ENCODE data around the gene SMNDC1. TPM values are rescaled to one million over a fixed set of nuclear protein-coding genes. Genes with fewer than 3 reads are reported as not detected.
"Not testable (repeated sequence)": the region's sequence is repeated elsewhere in the genome, so short reads cannot be mapped to it uniquely, and the experiment has no call there.

The SMNDC1 gene
- total RNA-seq, 2 donors from 2014 or later, result 7.5 to 7.6 TPM

- Histone ChIP-seq H3K4me1 (no peaks in the 10 kb centered on the region), H3K27ac (no peak overlapping the region), H3K4me3 (no peak overlapping the region), H3K9me3 (peaks cover 0 to 18% (median 0%) of the 10 kb centered on the region in 3 donors), H3K27me3 (no peaks in the 10 kb centered on the region), H3K36me3 (replicated peaks in 1 of 2; ENCODE audit: insufficient read depth in 1 of 2, low read depth in 2 of 2) (no peaks in the 10 kb centered on the region)
- WGBS, 2 donors, result 60 to 75% methylated on average over 5 of the region's 5 CpGs
- DNase-seq (no peak), ATAC-seq (no peak)
- TF ChIP-seq POLR2A (IDR thresholded peaks at IDR 0.05), result no peak
- TF ChIP-seq, protein P1, sequence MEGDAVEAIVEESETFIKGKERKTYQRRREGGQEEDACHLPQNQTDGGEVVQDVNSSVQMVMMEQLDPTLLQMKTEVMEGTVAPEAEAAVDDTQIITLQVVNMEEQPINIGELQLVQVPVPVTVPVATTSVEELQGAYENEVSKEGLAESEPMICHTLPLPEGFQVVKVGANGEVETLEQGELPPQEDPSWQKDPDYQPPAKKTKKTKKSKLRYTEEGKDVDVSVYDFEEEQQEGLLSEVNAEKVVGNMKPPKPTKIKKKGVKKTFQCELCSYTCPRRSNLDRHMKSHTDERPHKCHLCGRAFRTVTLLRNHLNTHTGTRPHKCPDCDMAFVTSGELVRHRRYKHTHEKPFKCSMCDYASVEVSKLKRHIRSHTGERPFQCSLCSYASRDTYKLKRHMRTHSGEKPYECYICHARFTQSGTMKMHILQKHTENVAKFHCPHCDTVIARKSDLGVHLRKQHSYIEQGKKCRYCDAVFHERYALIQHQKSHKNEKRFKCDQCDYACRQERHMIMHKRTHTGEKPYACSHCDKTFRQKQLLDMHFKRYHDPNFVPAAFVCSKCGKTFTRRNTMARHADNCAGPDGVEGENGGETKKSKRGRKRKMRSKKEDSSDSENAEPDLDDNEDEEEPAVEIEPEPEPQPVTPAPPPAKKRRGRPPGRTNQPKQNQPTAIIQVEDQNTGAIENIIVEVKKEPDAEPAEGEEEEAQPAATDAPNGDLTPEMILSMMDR (IDR thresholded peaks at IDR 0.05), result no peak
- intact Hi-C loops (cut with DNase I), result no loop called here
These were observed 29.4 kb upstream of the SMNDC1 start for GRCh38 chr10:110334061-110334656.

GRCh38 chr10:110331226-110331795, 26.6 kb upstream of the SMNDC1 start:
- H3K9me3 ChIP-seq, result peaks cover 0 to 18% (median 0%) of the 10 kb centered on the region in 3 donors
- intact Hi-C loops (cut with DNase I); H3K4me3 ChIP-seq; DNase-seq; H3K4me1 ChIP-seq; H3K36me3 ChIP-seq (replicated peaks in 1 of 2; ENCODE audit: insufficient read depth in 1 of 2, low read depth in 2 of 2); H3K27ac ChIP-seq; H3K27me3 ChIP-seq; ATAC-seq: not testable (repeated sequence)
- WGBS, 2 donors, result 94 to 97% methylated on average over 13 to 28 of the region's 32 CpGs

GRCh38 chr10:110330675-110331074, 26.0 kb upstream of the SMNDC1 start:
- DNase-seq, result no peak
- 79 to 82% methylated on average over 6 of the region's 6 CpGs for WGBS, 2 donors

GRCh38 chr10:110327262-110327914, 22.7 kb upstream of the SMNDC1 start:
- intact Hi-C loops (cut with DNase I), result no loop called here
- H3K4me3 ChIP-seq, result no peak overlapping the region
- TF ChIP-seq POLR2A (IDR thresholded peaks at IDR 0.05), result no peak
- TF ChIP-seq, protein P1 (IDR thresholded peaks at IDR 0.05), result no peak
- WGBS, 2 donors, result 79 to 82% methylated on average over 5 of the region's 5 CpGs
- H3K27ac ChIP-seq, result no peak overlapping the region
- H3K27me3 ChIP-seq, result no peaks in the 10 kb centered on the region
- no peaks in the 10 kb centered on the region for H3K4me1 ChIP-seq
- ATAC-seq, result no peak
- no peak for DNase-seq
- H3K9me3 ChIP-seq, result peaks cover 0 to 18% (median 0%) of the 10 kb centered on the region in 3 donors
- H3K36me3 ChIP-seq (replicated peaks in 1 of 2; ENCODE audit: insufficient read depth in 1 of 2, low read depth in 2 of 2), result no peaks in the 10 kb centered on the region

More at GRCh38 chr10:110330675-110331074, 26.0 kb upstream of the SMNDC1 start:
- no peak overlapping the region for H3K4me3 ChIP-seq
- H3K4me1 ChIP-seq, result no peaks in the 10 kb centered on the region
- H3K36me3 ChIP-seq (replicated peaks in 1 of 2; ENCODE audit: insufficient read depth in 1 of 2, low read depth in 2 of 2), result no peaks in the 10 kb centered on the region
- peaks cover 0 to 18% (median 0%) of the 10 kb centered on the region in 3 donors for H3K9me3 ChIP-seq
- ATAC-seq, result no peak
- TF ChIP-seq POLR2A (IDR thresholded peaks at IDR 0.05), result no peak
- TF ChIP-seq, protein P1 (IDR thresholded peaks at IDR 0.05), result no peak
- H3K27ac ChIP-seq, result no peak overlapping the region
- intact Hi-C loops (cut with DNase I), result no loop called here
- no peaks in the 10 kb centered on the region for H3K27me3 ChIP-seq

DNA sequence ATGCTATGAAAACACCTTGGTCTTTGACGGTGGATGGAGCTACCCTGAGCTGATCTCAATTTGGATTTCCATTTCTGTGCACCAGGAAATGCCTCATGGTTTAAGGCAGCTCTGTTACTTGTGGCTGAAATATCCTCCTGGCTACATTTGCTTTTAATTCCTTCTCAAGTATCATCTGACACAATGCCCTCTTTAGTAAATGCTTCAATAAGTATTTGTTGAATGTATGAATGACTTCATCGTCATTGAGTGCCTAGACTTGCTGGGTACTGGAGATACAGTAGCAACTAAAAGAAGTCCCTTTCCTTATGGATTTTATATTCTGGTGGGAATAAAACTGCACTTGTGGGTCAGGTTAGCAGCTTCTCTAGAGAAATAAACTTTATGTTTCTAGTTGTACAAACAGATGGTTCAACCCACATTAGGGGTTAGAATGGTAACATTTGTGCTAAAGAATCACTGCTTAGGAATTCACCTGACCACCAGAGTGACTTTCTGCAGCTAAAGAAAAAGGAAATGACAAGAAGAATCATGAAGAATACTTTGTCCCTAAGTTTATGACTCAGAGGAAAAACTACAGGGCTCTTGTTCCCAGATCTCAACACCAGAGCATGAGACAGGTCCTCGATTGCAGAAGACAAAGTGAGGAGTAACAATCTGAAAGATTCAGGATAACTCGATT, 21.8 kb upstream of the SMNDC1 start:
- 67% methylated on average over 4 of the region's 4 CpGs for WGBS, 2 donors
- H3K36me3 ChIP-seq (replicated peaks in 1 of 2; ENCODE audit: insufficient read depth in 1 of 2, low read depth in 2 of 2), result no peaks in the 10 kb centered on the region
- no peak for TF ChIP-seq POLR2A (IDR thresholded peaks at IDR 0.05)
- TF ChIP-seq, protein P1 (IDR thresholded peaks at IDR 0.05), result no peak

More for the DNA sequence above, 21.8 kb upstream of the SMNDC1 start:
- Histone ChIP-seq H3K4me3 (no peak overlapping the region), H3K9me3 (peaks cover 0 to 12% (median 0%) of the 10 kb centered on the region in 3 donors), H3K4me1 (no peaks in the 10 kb centered on the region), H3K27ac (no peak overlapping the region), H3K27me3 (no peaks in the 10 kb centered on the region)
- intact Hi-C loops (cut with DNase I), result no loop called here
- no peak for DNase-seq
- no peak for ATAC-seq
